H1 (cell line): ENCODE results near the gene CLCA4. TPM values are rescaled to one million over a fixed set of nuclear protein-coding genes. Genes with fewer than 3 reads are reported as not detected.

ENCODE experiments used
- CTCF ChIA-PET: fragments of 300-600 bp; sonication (Branson Sonifier 250); formaldehyde crosslinking; loops from one replicate; lab custom pipeline; 2021; ENCODE audit not compliant: partially characterized antibody; lab: Charles Lee
- POLR2A ChIA-PET: fragments of 300-600 bp; sonication (Branson Sonifier 250); formaldehyde crosslinking; loops from one replicate; lab custom pipeline; 2021; ENCODE audit warnings: inconsistent platforms; ENCODE audit not compliant: partially characterized antibody; lab: Charles Lee
- DNase-seq, 2 experiments: peaks; one replicate each; pipeline versions ENCODE4 v3.0.0 to v3.0.0-alpha.2; 2010 to 2022; ENCODE audit warnings: low spot score in 2 of 2, low read depth in 1 of 2, mixed read lengths in 1 of 2
- FAIRE-seq: peaks from 2 replicates; lab custom pipeline; 2011; peaks lifted over from hg19 to GRCh38; lab: Jason Lieb, UNC
- H2AFZ ChIP-seq: 2 replicates; pipeline ENCODE4 v1.8.1; 2012; ENCODE audit warnings: low read length, inconsistent platforms
- H2AK5ac ChIP-seq: 2 replicates; pipeline ENCODE4 v1.6.1; 2013; ENCODE audit warnings: low read depth, low read length
- H2BK120ac ChIP-seq: replicated peaks from 2 replicates; pipeline ENCODE3; 2013; ENCODE audit warnings: low read depth, low read length, inconsistent platforms
- H2BK12ac ChIP-seq: 2 replicates; pipeline ENCODE4 v1.6.1; 2013; ENCODE audit warnings: low read depth, low read length
- H2BK15ac ChIP-seq: 2 replicates; pipeline ENCODE4 v1.6.1; 2013; ENCODE audit warnings: low read length
- H2BK20ac ChIP-seq: 2 replicates; pipeline ENCODE4 v1.6.1; 2013; ENCODE audit warnings: low read length
- H2BK5ac ChIP-seq: 2 replicates; pipeline ENCODE4 v1.6.1; 2013; ENCODE audit warnings: low read depth, low read length
- H3K14ac ChIP-seq: 2 replicates; pipeline ENCODE4 v1.6.1; 2013; ENCODE audit warnings: inconsistent platforms; ENCODE audit not compliant: insufficient read length
- H3K18ac ChIP-seq: 2 replicates; pipeline ENCODE4 v1.6.1; 2013; ENCODE audit warnings: low read length; ENCODE audit errors: extremely low read depth
- H3K23ac ChIP-seq: 2 replicates; pipeline ENCODE4 v1.6.1; 2013; ENCODE audit warnings: inconsistent platforms; ENCODE audit not compliant: insufficient read length
- H3K23me2 ChIP-seq: 2 replicates; pipeline ENCODE4 v1.6.1; 2013; ENCODE audit warnings: low read depth, low read length
- H3K27ac ChIP-seq: 2 replicates; pipeline ENCODE4 v1.6.1; 2011; ENCODE audit warnings: low read depth, low read length, inconsistent platforms
- H3K27me3 ChIP-seq, 4 experiments: replicated peaks in 1 of 4; 1 replicate in 1 of 4; 2 replicates in 3 of 4; pipeline versions ENCODE4 v1.6.1 to v1.8.1; 2011 to 2013; ENCODE audit warnings: low read length in 3 of 4, mild to moderate bottlenecking in 3 of 4, inconsistent platforms in 2 of 4, mixed read lengths in 2 of 4, moderate library complexity in 1 of 4; ENCODE audit not compliant: control insufficient read depth in 3 of 4, insufficient read depth in 3 of 4; ENCODE audit errors: extremely low read depth in 1 of 4
- H3K36me3 ChIP-seq, 4 experiments: 2 replicates each; pipeline versions ENCODE4 v1.6.1 to v1.8.1; 2011 to 2013; ENCODE audit warnings: mild to moderate bottlenecking in 4 of 4, low read length in 3 of 4, moderate library complexity in 2 of 4, control low read depth in 1 of 4, inconsistent platforms in 1 of 4; ENCODE audit not compliant: insufficient read depth in 4 of 4, control insufficient read depth in 2 of 4
- H3K4ac ChIP-seq: replicated peaks from 2 replicates; pipeline ENCODE3; 2013; ENCODE audit warnings: low read length, low read depth, mixed read lengths, inconsistent platforms; ENCODE audit not compliant: insufficient read length
- H3K4me1 ChIP-seq, 4 experiments: replicated peaks in 1 of 4; 1 replicate in 1 of 4; 2 replicates in 3 of 4; pipeline versions ENCODE4 v1.6.1 to v1.8.1; 2011 to 2013; ENCODE audit warnings: low read length in 3 of 4, inconsistent platforms in 2 of 4, mixed read lengths in 1 of 4; ENCODE audit not compliant: insufficient read depth in 4 of 4, control insufficient read depth in 3 of 4
- H3K4me2 ChIP-seq, 2 experiments: 2 replicates each; pipeline versions ENCODE4 v1.6.1 to v1.8.1; 2011 to 2013; ENCODE audit warnings: low read depth in 2 of 2, low read length in 2 of 2, control low read depth in 1 of 2, inconsistent platforms in 1 of 2, mild to moderate bottlenecking in 1 of 2; ENCODE audit not compliant: insufficient read depth in 1 of 2
- H3K4me3 ChIP-seq, 4 experiments: fragments of 200-600, 300-600 bp in 1 of 4; sonication (generic), shearing (Covaris generic), sonication (Bioruptor Twin) in 1 of 4; 2 replicates each; pipeline versions ENCODE4 v1.5.1 to v1.8.1; 2011 to 2016; ENCODE audit warnings: low read length in 4 of 4, low read depth in 3 of 4, control low read depth in 2 of 4, inconsistent platforms in 2 of 4, mild to moderate bottlenecking in 2 of 4, mixed read lengths in 1 of 4, moderate library complexity in 1 of 4; ENCODE audit not compliant: insufficient read depth in 2 of 4; ENCODE audit errors: extremely low read depth in 1 of 4
- H3K56ac ChIP-seq: replicated peaks from 2 replicates; pipeline ENCODE3; 2013; ENCODE audit warnings: low read depth, mild to moderate bottlenecking, mixed read lengths, low read length, inconsistent platforms; ENCODE audit not compliant: insufficient read length
- H3K79me1 ChIP-seq: 2 replicates; pipeline ENCODE4 v1.6.1; 2013; ENCODE audit warnings: low read depth, low read length, control low read depth
- H3K79me2 ChIP-seq, 2 experiments: 2 replicates each; pipeline versions ENCODE4 v1.6.1 to v1.8.1; 2012 to 2013; ENCODE audit warnings: low read length in 2 of 2, mild to moderate bottlenecking in 2 of 2, inconsistent platforms in 1 of 2; ENCODE audit not compliant: insufficient read depth in 2 of 2, control insufficient read depth in 1 of 2
- H3K9ac ChIP-seq, 4 experiments: replicated peaks in 1 of 4; 1 replicate in 1 of 4; 2 replicates in 3 of 4; pipeline versions ENCODE4 v1.6.1 to v1.8.1; 2011 to 2013; ENCODE audit warnings: low read depth in 3 of 4, low read length in 3 of 4, control low read depth in 2 of 4, mild to moderate bottlenecking in 2 of 4, moderate library complexity in 2 of 4, inconsistent platforms in 1 of 4; ENCODE audit errors: extremely low read depth in 1 of 4
- H3K9me3 ChIP-seq, 2 experiments: 2 replicates each; pipeline versions ENCODE4 v1.6.1 to v1.8.1; 2012 to 2013; ENCODE audit warnings: mild to moderate bottlenecking in 2 of 2, moderate library complexity in 2 of 2, control low read depth in 1 of 2, inconsistent platforms in 1 of 2, low read depth in 1 of 2, low read length in 1 of 2, mixed read lengths in 1 of 2; ENCODE audit not compliant: insufficient read depth in 2 of 2
- H4K20me1 ChIP-seq, 2 experiments: replicated peaks in 1 of 2; 2 replicates each; pipeline versions ENCODE3 to v1.8.1; 2011 to 2013; ENCODE audit warnings: inconsistent platforms in 2 of 2, low read length in 2 of 2, mild to moderate bottlenecking in 1 of 2; ENCODE audit not compliant: insufficient read depth in 2 of 2, control insufficient read depth in 1 of 2
- H4K5ac ChIP-seq: 2 replicates; pipeline ENCODE4 v1.6.1; 2013; ENCODE audit warnings: low read length, low read depth, mixed read lengths, inconsistent platforms; ENCODE audit not compliant: insufficient read length
- H4K8ac ChIP-seq: 2 replicates; pipeline ENCODE4 v1.8.0; 2013; ENCODE audit warnings: mild to moderate bottlenecking, moderate library complexity, low read length, inconsistent platforms; ENCODE audit not compliant: insufficient read depth; ENCODE audit errors: extremely low read depth
- H4K91ac ChIP-seq: replicated peaks from 2 replicates; pipeline ENCODE3; 2013; ENCODE audit warnings: low read length, mixed read lengths, inconsistent platforms; ENCODE audit not compliant: insufficient read length
- BACH1 ChIP-seq: IDR thresholded peaks from 2 replicates; pipeline ENCODE4 v1.6.1; 2012; ENCODE audit warnings: low read length, improper control_type of control experiment
- CBX5 ChIP-seq: fragments of 300-800, 300-1000 bp; sonication (generic); IDR thresholded peaks from 2 replicates; pipeline ENCODE4 v1.7.1; 2016; ENCODE audit warnings: antibody characterized with exemption, low read length, low read depth
- CBX8 ChIP-seq: fragments of 300-800, 300-1000 bp; sonication (generic); IDR thresholded peaks from 2 replicates; pipeline ENCODE4 v1.7.1; 2016; ENCODE audit warnings: low read depth, low read length, borderline replicate concordance
- FOSL1 ChIP-seq: IDR thresholded peaks from 2 replicates; pipeline ENCODE4 v1.6.1; 2011; ENCODE audit warnings: mild to moderate bottlenecking, low read depth, low read length, moderate library complexity; ENCODE audit not compliant: insufficient read depth
- KDM5A ChIP-seq: fragments of 200-600 bp; IDR thresholded peaks from 2 replicates; pipeline ENCODE4 v1.7.1; 2012; ENCODE audit warnings: mild to moderate bottlenecking, low read length, inconsistent platforms, mixed read lengths
- NRF1 ChIP-seq: IDR thresholded peaks from 2 replicates; pipeline ENCODE4 v1.6.1; 2011; ENCODE audit warnings: mild to moderate bottlenecking, low read depth, low read length, improper control_type of control experiment
- POLR2AphosphoS5 ChIP-seq: IDR thresholded peaks from 2 replicates; pipeline ENCODE4 v1.6.1; 2011; ENCODE audit warnings: low read depth, low read length
- USF2 ChIP-seq: IDR thresholded peaks from 2 replicates; pipeline ENCODE4 v1.6.1; 2011; ENCODE audit warnings: low read length, improper control_type of control experiment
- polyA plus RNA-seq, 7 experiments: library from polyadenylated mRNA; depleted of rRNA in 3 of 7; stranded (reverse) in 5 of 7; unstranded in 2 of 7; fragments of >200 nt in 5 of 7; fragments of 200-250 nt in 2 of 7; gene quantifications; 1 replicate in 5 of 7; 2 replicates in 1 of 7; 4 replicates in 1 of 7; pipeline versions ENCODE4 v1.2.1 to v1.2.3, GENCODE V29; 2011 to 2013; ENCODE audit warnings: missing spikeins in 2 of 7, mixed read lengths in 2 of 7
- total RNA-seq: library from RNA; stranded (reverse); fragmentation: NEBNext Ultra II Directional; extraction: Animal tissue kit (Norgen Biotek cat#: 25700); gene quantifications from 2 replicates; pipeline ENCODE4 v1.2.1, GENCODE V29; 2021

Gene CLCA4
- total and polyA plus RNA-seq, 2 of the 8 experiments (the other 6 are each of a cell fraction or from before 2014, with no cell fraction given) = not detected

GRCh38 chr1:86548839-86549238, 2.0 kb downstream of the CLCA4 start:
- H2BK120ac ChIP-seq = no peak overlapping the region
- no peak overlapping the region for H2BK12ac ChIP-seq
- no peak overlapping the region for H3K56ac ChIP-seq
- no peak for DNase-seq
- ChIA-PET CTCF (no interaction called here), POLR2A (no interaction called here)
- no peak overlapping the region for H4K5ac ChIP-seq
- H3K9me3 ChIP-seq = no peaks in the 10 kb centered on the region
- H2BK5ac ChIP-seq = no peak overlapping the region
- no peaks in the 10 kb centered on the region for H3K36me3 ChIP-seq
- H3K23ac ChIP-seq = no peak overlapping the region
- H3K14ac ChIP-seq = no peak overlapping the region
- TF ChIP-seq USF2 = no peak
- TF ChIP-seq POLR2AphosphoS5 = no peak
- no peak for TF ChIP-seq FOSL1
- TF ChIP-seq KDM5A = no peak
- no peak for TF ChIP-seq CBX5
- TF ChIP-seq BACH1 = no peak
- no peak for TF ChIP-seq CBX8
- no peak for TF ChIP-seq NRF1
- no peak overlapping the region for H3K18ac ChIP-seq
- H3K27me3 ChIP-seq = no peaks in the 10 kb centered on the region
- no peak overlapping the region for H3K9ac ChIP-seq
- no peak overlapping the region for H2AFZ ChIP-seq
- H2BK15ac ChIP-seq = no peak overlapping the region
- no peak overlapping the region for H4K91ac ChIP-seq
- H3K23me2 ChIP-seq = no peaks in the 10 kb centered on the region; the same call in 1 of the 2 replicates
- H4K8ac ChIP-seq = no peak overlapping the region
- no peaks in the 10 kb centered on the region for H3K79me2 ChIP-seq
- H2BK20ac ChIP-seq = no peak overlapping the region
- no peaks in the 10 kb centered on the region; a peak in 1 of 7 replicates for H3K4me1 ChIP-seq
- no peak overlapping the region for H3K27ac ChIP-seq
- H2AK5ac ChIP-seq = no peak overlapping the region
- FAIRE-seq = no peak
- H4K20me1 ChIP-seq = no peaks in the 10 kb centered on the region
- no peak overlapping the region for H3K4ac ChIP-seq
- H3K4me3 ChIP-seq = no peak overlapping the region
- H3K4me2 ChIP-seq = no peak overlapping the region
- no peaks in the 10 kb centered on the region for H3K79me1 ChIP-seq
